ENCODE data around the gene SPOCK3. TPM values are rescaled to one million over a fixed set of nuclear protein-coding genes. Genes with fewer than 3 reads are reported as not detected.

SPOCK3 gene
- total RNA-seq, 1 donor from 2014 or later, result 2.3 TPM

GRCh38 chr4:167025670-167026069, 208.6 kb downstream of the SPOCK3 start:
- no peaks in the 10 kb centered on the region for H3K36me3 Mint-ChIP-seq
- H3K4me3 Mint-ChIP-seq, result no peak overlapping the region
- H3K27ac Mint-ChIP-seq, result no peak overlapping the region
- no peaks in the 10 kb centered on the region for H3K27me3 Mint-ChIP-seq (ENCODE audit: low read depth)
- no peaks in the 10 kb centered on the region for H3K9me3 Mint-ChIP-seq
- DNase-seq (ENCODE audit: low spot score in 2 of 2, unreplicated experiment in 2 of 2), result no peak
- no peak for TF ChIP-seq CTCF (IDR thresholded peaks at IDR 0.05; ENCODE audit: unreplicated experiment)
- no peaks in the 10 kb centered on the region for H3K4me1 Mint-ChIP-seq

GRCh38 chr4:167023364-167023925, 210.8 kb downstream of the SPOCK3 start:
- Mint-ChIP-seq H3K4me3 (no peak overlapping the region), H3K27me3 (ENCODE audit: low read depth) (no peaks in the 10 kb centered on the region), H3K4me1 (no peaks in the 10 kb centered on the region), H3K27ac (no peak overlapping the region), H3K36me3 (no peaks in the 10 kb centered on the region), H3K9me3 (no peaks in the 10 kb centered on the region)
- DNase-seq (ENCODE audit: low spot score in 2 of 2, unreplicated experiment in 2 of 2), result no peak
- TF ChIP-seq CTCF (IDR thresholded peaks at IDR 0.05; ENCODE audit: unreplicated experiment), result no peak

GRCh38 chr4:167021545-167022155, 212.6 kb downstream of the SPOCK3 start:
- H3K9me3 Mint-ChIP-seq, result no peaks in the 10 kb centered on the region
- H3K27me3 Mint-ChIP-seq (ENCODE audit: low read depth), result no peaks in the 10 kb centered on the region
- DNase-seq (ENCODE audit: low spot score in 2 of 2, unreplicated experiment in 2 of 2), result peak; percentile 38 to 77
- peak; percentile 98 for TF ChIP-seq CTCF (IDR thresholded peaks at IDR 0.05; ENCODE audit: unreplicated experiment)
- H3K27ac Mint-ChIP-seq, result no peak overlapping the region
- no peaks in the 10 kb centered on the region for H3K4me1 Mint-ChIP-seq
- no peak overlapping the region for H3K4me3 Mint-ChIP-seq
- H3K36me3 Mint-ChIP-seq, result no peaks in the 10 kb centered on the region

- H3K27me3 Mint-ChIP-seq (ENCODE audit: low read depth), result no peaks in the 10 kb centered on the region
- no peaks in the 10 kb centered on the region for H3K9me3 Mint-ChIP-seq
- no peak overlapping the region for H3K4me3 Mint-ChIP-seq
- H3K4me1 Mint-ChIP-seq, result no peaks in the 10 kb centered on the region
- no peak overlapping the region for H3K27ac Mint-ChIP-seq
- H3K36me3 Mint-ChIP-seq, result no peaks in the 10 kb centered on the region
- no peak for TF ChIP-seq CTCF (IDR thresholded peaks at IDR 0.05; ENCODE audit: unreplicated experiment)
- no peak for DNase-seq (ENCODE audit: low spot score in 2 of 2, unreplicated experiment in 2 of 2)
These were observed 213.9 kb downstream of the SPOCK3 start for GRCh38 chr4:167020410-167020809.

- DNase-seq (ENCODE audit: low spot score in 2 of 2, unreplicated experiment in 2 of 2), result no peak
- TF ChIP-seq CTCF (IDR thresholded peaks at IDR 0.05; ENCODE audit: unreplicated experiment), result no peak
- Mint-ChIP-seq H3K9me3 (no peaks in the 10 kb centered on the region), H3K36me3 (no peaks in the 10 kb centered on the region), H3K4me3 (no peak overlapping the region), H3K27ac (no peak overlapping the region), H3K27me3 (ENCODE audit: low read depth) (no peaks in the 10 kb centered on the region), H3K4me1 (no peaks in the 10 kb centered on the region)
These were observed 219.3 kb downstream of the SPOCK3 start for GRCh38 chr4:167014944-167015343.

Data from mesothelial cell of epicardium (in vitro differentiated cells).